Stimulated activated CD8-positive, alpha-beta memory T cell treated with anti-CD3 and anti-CD28 coated beads, Interleukin-4, amount 100 ng/mL, for 4 hours (primary cell): ENCODE results near the gene S100A16.
"Not testable (repeated sequence)": the region's sequence is repeated elsewhere in the genome, so short reads cannot be mapped to it uniquely, and the experiment has no call there.

ENCODE experiments used
- DNase-seq, 2 donors: peaks; one replicate each; pipeline ENCODE4 v3.0.0-alpha.2; 2020; ENCODE audit warnings: low read depth in 2 of 2, low spot score in 1 of 2

Gene S100A16

DNA sequence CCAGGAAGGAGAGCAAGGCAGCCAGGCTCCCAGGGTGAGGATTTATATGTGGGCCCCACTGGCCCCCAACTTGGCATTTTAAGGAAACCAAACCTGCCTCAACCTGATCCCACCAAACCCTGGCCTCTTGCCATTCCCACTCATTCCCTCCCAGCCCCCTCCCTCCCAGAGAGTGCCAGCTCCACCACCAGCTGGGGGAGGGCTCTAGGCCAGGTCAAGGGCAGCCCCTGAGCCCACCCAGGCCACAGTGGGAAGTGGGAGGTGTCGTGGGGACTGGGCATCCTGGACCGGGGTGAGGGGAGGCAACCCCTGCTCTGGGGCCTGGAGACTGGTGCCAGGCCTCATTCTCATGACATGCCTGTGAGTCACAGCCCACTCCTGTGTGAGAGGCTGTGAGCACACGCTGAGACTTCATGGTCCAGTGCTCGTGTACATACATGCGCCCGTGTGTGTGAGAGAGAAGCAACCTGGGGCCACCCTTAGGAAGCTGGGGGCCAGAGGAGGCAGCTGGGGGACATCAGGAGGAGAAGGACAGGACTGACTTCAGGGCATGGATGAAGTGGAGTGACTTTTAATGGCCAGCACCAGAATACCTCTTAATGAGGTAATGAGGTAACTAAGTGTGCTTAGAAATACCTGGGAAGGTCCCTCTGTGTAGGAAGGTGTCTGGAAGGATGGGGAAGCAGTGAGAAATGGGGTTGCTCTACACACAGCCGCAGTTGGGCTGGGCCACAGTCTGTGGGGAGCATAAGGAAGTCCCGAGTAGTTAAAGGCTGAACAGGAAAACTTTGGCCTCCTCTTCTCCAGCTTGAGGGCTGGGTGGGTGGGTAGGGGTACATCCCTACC is 47.2 kb downstream of the S100A16 start, which contains the start of gene S100A2:
TSS of gene S100A2 (minus strand) at position 316 of the 846 bp plus-strand sequence. CDS start 1,967 bp downstream, outside the sequence.
- no peak for DNase-seq

GRCh38 chr1:153563991-153564390 is 48.9 kb downstream of the S100A16 start:
- DNase-seq, result no peak

- no peak for DNase-seq
These were observed 49.4 kb downstream of the S100A16 start for GRCh38 chr1:153563483-153563901.

- not testable (repeated sequence) for DNase-seq
These were observed 50.9 kb downstream of the S100A16 start for GRCh38 chr1:153562021-153562420.

DNA sequence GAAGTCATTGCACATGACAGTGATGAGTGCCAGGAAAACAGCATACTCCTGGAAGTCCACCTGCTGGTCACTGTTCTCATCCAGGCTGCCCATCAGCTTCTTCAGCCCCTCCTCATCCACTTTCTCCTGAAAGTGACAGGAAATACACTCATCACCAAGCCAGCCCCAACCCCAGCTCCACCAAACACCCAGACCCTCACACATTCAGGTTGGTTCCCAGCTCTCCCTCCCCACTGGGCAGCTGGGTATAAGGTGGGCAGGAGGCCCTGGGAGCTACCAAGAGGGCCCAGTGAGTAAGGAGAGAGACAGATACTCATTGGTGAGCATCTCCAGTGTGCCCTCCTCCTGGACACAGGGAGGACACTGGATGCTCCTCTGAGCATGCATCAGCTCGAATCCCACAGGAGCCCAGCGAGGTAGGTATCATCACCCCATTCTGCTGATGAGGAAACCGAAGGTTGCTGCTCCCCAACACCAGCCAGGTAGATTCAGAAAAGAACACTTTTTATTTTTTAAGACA is 51.4 kb downstream of the S100A16 start:
- no peak for DNase-seq

- no peak for DNase-seq
These were observed 52.0 kb downstream of the S100A16 start for GRCh38 chr1:153560771-153561465.

DNA sequence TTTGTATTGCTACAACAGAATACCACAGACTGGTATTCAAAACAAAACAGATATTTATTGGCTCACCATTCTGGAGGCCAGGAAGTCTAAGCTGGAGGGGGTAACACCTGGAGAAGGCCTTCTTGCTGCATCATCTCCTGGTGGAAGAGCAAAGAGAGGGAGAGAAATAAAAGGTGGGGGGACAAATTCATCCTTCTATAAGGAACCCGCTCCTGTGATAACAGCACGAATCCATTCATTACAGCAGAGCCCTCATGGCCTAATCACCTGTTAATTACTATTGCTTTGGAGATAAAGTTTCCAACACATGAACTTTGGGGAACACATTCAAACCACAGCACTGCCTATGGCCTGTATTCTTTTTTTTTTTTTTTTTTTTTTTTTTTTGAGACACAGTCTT is 52.7 kb downstream of the S100A16 start:
- no peak for DNase-seq

DNA sequence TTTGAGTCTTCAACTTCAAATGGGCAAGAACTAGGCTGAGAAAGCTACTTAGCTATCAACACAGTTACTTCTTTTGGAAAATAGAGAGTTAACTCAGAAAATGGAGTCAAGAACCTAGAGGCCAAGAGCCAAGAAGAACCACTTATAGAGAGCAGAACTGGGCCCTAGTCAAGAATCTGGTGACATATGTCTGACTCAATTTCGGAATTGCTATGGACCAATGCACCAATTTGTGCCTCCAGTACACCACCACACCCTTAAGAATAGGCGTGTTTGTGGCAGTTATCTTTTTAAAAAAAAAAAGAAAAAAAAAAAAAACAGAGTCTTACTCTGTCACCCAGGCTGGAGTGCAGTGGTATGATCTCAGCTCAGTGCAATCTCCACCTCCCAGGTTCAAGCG is 55.1 kb downstream of the S100A16 start:
- no peak for DNase-seq
